Right atrium auricular region (tissue), 2 donors: ENCODE data around the gene VAV3. TPM values are rescaled to one million over a fixed set of nuclear protein-coding genes. Genes with fewer than 3 reads are reported as not detected.

Experiments
- DNase-seq: peaks from one replicate; pipeline ENCODE4 v3.0.0-alpha.2; 2019; ENCODE audit warnings: low spot score
- H3K27ac ChIP-seq, 2 donors: fragments of 200-600 bp; sonication (generic); 1 replicate in 1 of 2; 2 replicates in 1 of 2; pipeline ENCODE4 v1.5.1; 2016 to 2019
- H3K27me3 ChIP-seq, 2 donors: fragments of 200-600 bp; sonication (generic); one replicate each; pipeline versions ENCODE4 v1.5.1 to v1.6.0; 2017 to 2019
- H3K36me3 ChIP-seq: fragments of 200-600 bp; sonication (generic); one replicate; pipeline ENCODE4 v1.5.1; 2016
- H3K4me1 ChIP-seq, 2 donors: fragments of 200-600 bp; sonication (generic); one replicate each; pipeline versions ENCODE4 v1.5.1 to v1.6.0; 2017 to 2019
- H3K4me3 ChIP-seq, 2 donors: fragments of 200-600 bp; sonication (generic); 1 replicate in 1 of 2; 2 replicates in 1 of 2; pipeline ENCODE4 v1.5.1; 2017 to 2019; ENCODE audit warnings: mild to moderate bottlenecking in 1 of 2, moderate library complexity in 1 of 2
- H3K9me3 ChIP-seq, 2 donors: fragments of 200-600 bp; sonication (generic); one replicate each; pipeline ENCODE4 v1.5.1; 2019
- CTCF ChIP-seq, 2 donors: fragments of 200-600 bp; sonication (generic); IDR thresholded peaks; one replicate each; pipeline ENCODE4 v1.5.1; 2019; ENCODE audit warnings: antibody characterized with exemption in 2 of 2
- total RNA-seq, 2 donors: library from RNA; depleted of rRNA; stranded (reverse); fragments of >200 nt; gene quantifications; one replicate each; pipeline ENCODE4 v1.1.0, GENCODE V29; 2016

Gene VAV3
- total RNA-seq, 2 donors from 2014 or later, result 2.0 to 2.8 TPM

- Histone ChIP-seq H3K27me3 (no peaks in the 10 kb centered on the region), H3K36me3 (no peaks in the 10 kb centered on the region), H3K4me3 (no peak overlapping the region), H3K9me3 (no peaks in the 10 kb centered on the region), H3K27ac (no peak overlapping the region), H3K4me1 (no peaks in the 10 kb centered on the region)
- DNase-seq, result no peak
- no peak for TF ChIP-seq CTCF (IDR thresholded peaks at IDR 0.05)
Observed at GRCh38 chr1:107877745-107878144, 87.2 kb downstream of the VAV3 start.

- Histone ChIP-seq H3K9me3 (no peaks in the 10 kb centered on the region), H3K4me1 (no peaks in the 10 kb centered on the region), H3K27ac (no peak overlapping the region), H3K27me3 (no peaks in the 10 kb centered on the region), H3K36me3 (no peaks in the 10 kb centered on the region), H3K4me3 (no peak overlapping the region)
- no peak for TF ChIP-seq CTCF (IDR thresholded peaks at IDR 0.05)
- no peak for DNase-seq
Observed at GRCh38 chr1:107877092-107877491, 87.9 kb downstream of the VAV3 start.

GRCh38 chr1:107875689-107876088 is 89.3 kb downstream of the VAV3 start:
- H3K27ac ChIP-seq, result no peak overlapping the region
- DNase-seq, result no peak
- no peak for TF ChIP-seq CTCF (IDR thresholded peaks at IDR 0.05)
- no peaks in the 10 kb centered on the region for H3K36me3 ChIP-seq
- no peak overlapping the region for H3K4me3 ChIP-seq
- no peaks in the 10 kb centered on the region for H3K27me3 ChIP-seq
- no peaks in the 10 kb centered on the region for H3K4me1 ChIP-seq
- H3K9me3 ChIP-seq, result no peaks in the 10 kb centered on the region

GRCh38 chr1:107874221-107874620 is 90.8 kb downstream of the VAV3 start:
- H3K4me1 ChIP-seq, result no peaks in the 10 kb centered on the region

GRCh38 chr1:107871687-107872395 is 93.1 kb downstream of the VAV3 start:
- Histone ChIP-seq H3K4me1 (no peaks in the 10 kb centered on the region), H3K9me3 (no peaks in the 10 kb centered on the region), H3K4me3 (no peak overlapping the region), H3K36me3 (no peaks in the 10 kb centered on the region), H3K27ac (no peak overlapping the region), H3K27me3 (no peaks in the 10 kb centered on the region)
- DNase-seq, result no peak
- no peak for TF ChIP-seq CTCF (IDR thresholded peaks at IDR 0.05)

More at GRCh38 chr1:107874221-107874620, 90.8 kb downstream of the VAV3 start:
- no peak for TF ChIP-seq CTCF (IDR thresholded peaks at IDR 0.05)
- Histone ChIP-seq H3K4me3 (no peak overlapping the region), H3K36me3 (no peaks in the 10 kb centered on the region), H3K9me3 (no peaks in the 10 kb centered on the region), H3K27ac (no peak overlapping the region), H3K27me3 (no peaks in the 10 kb centered on the region)
- no peak for DNase-seq

GRCh38 chr1:107871259-107871658 is 93.7 kb downstream of the VAV3 start:
- Histone ChIP-seq H3K27me3 (no peaks in the 10 kb centered on the region), H3K4me1 (no peaks in the 10 kb centered on the region), H3K27ac (no peak overlapping the region), H3K36me3 (no peaks in the 10 kb centered on the region), H3K4me3 (no peak overlapping the region), H3K9me3 (no peaks in the 10 kb centered on the region)
- no peak for TF ChIP-seq CTCF (IDR thresholded peaks at IDR 0.05)
- no peak for DNase-seq
